ENCODE data around the gene NOS1.
"Not testable (repeated sequence)": the region's sequence is repeated elsewhere in the genome, so short reads cannot be mapped to it uniquely, and the experiment has no call there.

NOS1 gene

GRCh38 chr12:117402363-117402762 is 40.9 kb upstream of the NOS1 start:
- no peaks in the 10 kb centered on the region for H3K4me1 ChIP-seq
- no peak for DNase-seq
- H3K36me3 ChIP-seq: no peaks in the 10 kb centered on the region
- no peak overlapping the region for H3K4me3 ChIP-seq (ENCODE audit: low read depth, low read length)
- H3K27me3 ChIP-seq: no peaks in the 10 kb centered on the region
- no peak for TF ChIP-seq CTCF (IDR thresholded peaks at IDR 0.05; ENCODE audit: low read depth, low read length)
- no peaks in the 10 kb centered on the region for H3K9me3 ChIP-seq

DNA sequence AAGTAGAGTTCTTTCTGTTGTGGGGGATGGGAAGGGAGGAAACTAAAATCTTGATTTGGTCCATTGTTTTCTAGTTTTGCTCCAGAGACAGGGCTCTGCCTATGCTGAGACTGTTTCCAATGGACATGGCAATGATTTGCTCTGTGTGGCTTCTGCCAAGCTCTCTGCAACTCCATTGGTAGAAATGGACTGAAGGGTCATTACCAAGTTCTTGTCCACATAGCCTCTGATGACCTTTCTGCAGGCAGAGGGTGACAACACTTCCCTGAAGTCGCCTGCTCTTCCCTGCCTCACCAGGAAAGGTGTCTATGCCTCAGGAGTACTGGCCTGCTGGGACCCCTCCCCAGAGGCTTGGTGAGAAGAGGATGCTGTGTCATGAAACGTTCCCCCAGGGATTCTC is 39.5 kb upstream of the NOS1 start:
- no peaks in the 10 kb centered on the region for H3K4me1 ChIP-seq
- no peaks in the 10 kb centered on the region for H3K9me3 ChIP-seq
- no peaks in the 10 kb centered on the region for H3K36me3 ChIP-seq
- no peak for TF ChIP-seq CTCF (IDR thresholded peaks at IDR 0.05; ENCODE audit: low read depth, low read length)
- H3K27me3 ChIP-seq: no peaks in the 10 kb centered on the region
- DNase-seq: no peak
- H3K4me3 ChIP-seq (ENCODE audit: low read depth, low read length): no peak overlapping the region

- H3K4me1 ChIP-seq; H3K27me3 ChIP-seq; DNase-seq; H3K4me3 ChIP-seq (ENCODE audit: low read depth, low read length); H3K9me3 ChIP-seq; H3K36me3 ChIP-seq: not testable (repeated sequence)
Observed at GRCh38 chr12:117398482-117398881, 37.1 kb upstream of the NOS1 start.

- no peaks in the 10 kb centered on the region for H3K27me3 ChIP-seq
- no peak overlapping the region for H3K4me3 ChIP-seq (ENCODE audit: low read depth, low read length)
- no peaks in the 10 kb centered on the region for H3K9me3 ChIP-seq
- no peaks in the 10 kb centered on the region for H3K36me3 ChIP-seq
- DNase-seq: no peak
- H3K4me1 ChIP-seq: no peaks in the 10 kb centered on the region
- TF ChIP-seq CTCF (IDR thresholded peaks at IDR 0.05; ENCODE audit: low read depth, low read length): no peak
Observed at GRCh38 chr12:117395766-117396165, 34.3 kb upstream of the NOS1 start.

DNA sequence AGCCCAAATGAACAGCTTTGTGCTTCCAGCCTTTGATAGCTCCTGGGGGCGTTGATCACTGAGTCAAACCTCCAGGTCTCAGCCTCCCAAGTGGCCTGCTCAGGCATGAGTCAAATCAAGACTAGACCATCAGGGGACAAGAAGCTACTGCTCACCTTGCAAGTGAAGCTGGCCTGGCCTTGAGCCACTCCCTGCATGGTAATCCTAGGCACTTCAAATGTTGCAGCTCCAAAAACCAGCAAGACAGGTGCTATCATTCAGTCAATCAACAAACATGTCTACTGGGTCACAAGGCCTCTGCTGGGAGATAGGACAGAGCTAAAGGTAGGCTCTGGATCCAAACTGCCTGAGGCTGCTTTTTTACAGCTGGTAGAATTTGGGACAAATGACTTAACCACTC is 33.1 kb upstream of the NOS1 start:
- DNase-seq: no peak
- no peak for TF ChIP-seq CTCF (IDR thresholded peaks at IDR 0.05; ENCODE audit: low read depth, low read length)
- Histone ChIP-seq H3K4me1 (no peaks in the 10 kb centered on the region), H3K27me3 (no peaks in the 10 kb centered on the region), H3K36me3 (no peaks in the 10 kb centered on the region), H3K4me3 (ENCODE audit: low read depth, low read length) (no peak overlapping the region), H3K9me3 (no peaks in the 10 kb centered on the region)

GRCh38 chr12:117393656-117394055 is 32.2 kb upstream of the NOS1 start:
- Histone ChIP-seq H3K27me3 (no peaks in the 10 kb centered on the region), H3K36me3 (no peaks in the 10 kb centered on the region), H3K4me1 (no peaks in the 10 kb centered on the region), H3K9me3 (no peaks in the 10 kb centered on the region), H3K4me3 (ENCODE audit: low read depth, low read length) (no peak overlapping the region)
- TF ChIP-seq CTCF (IDR thresholded peaks at IDR 0.05; ENCODE audit: low read depth, low read length): no peak
- no peak for DNase-seq

GRCh38 chr12:117390866-117391265 is 29.4 kb upstream of the NOS1 start:
- no peaks in the 10 kb centered on the region for H3K36me3 ChIP-seq
- no peak for DNase-seq
- no peaks in the 10 kb centered on the region for H3K4me1 ChIP-seq
- no peak for TF ChIP-seq CTCF (IDR thresholded peaks at IDR 0.05; ENCODE audit: low read depth, low read length)
- no peaks in the 10 kb centered on the region for H3K9me3 ChIP-seq
- no peaks in the 10 kb centered on the region for H3K27me3 ChIP-seq
- no peak overlapping the region for H3K4me3 ChIP-seq (ENCODE audit: low read depth, low read length)
